RPMI7951 (cell line): ENCODE results near the gene ZDHHC19. TPM values are rescaled to one million over a fixed set of nuclear protein-coding genes. Genes with fewer than 3 reads are reported as not detected.

Experiments used
- total RNA-seq: library from RNA; depleted of rRNA; stranded (reverse); fragments of >200 nt; shearing (Covaris generic); gene quantifications from 2 replicates; pipeline ENCODE4 v1.2.3, GENCODE V29; 2014; rRNA removed

Gene ZDHHC19
- total RNA-seq, 1 experiment from 2014 or later: not detected

Other genes with a start within 250 kb of the ZDHHC19 start
- gene TFRC, start 129.3 kb downstream of the ZDHHC19 start, total RNA-seq: 147 and 169 TPM in 2 replicates
- not detected in 2 replicates for gene SLC51A, start 5.1 kb upstream of the ZDHHC19 start, total RNA-seq
- 64.6 and 81.6 TPM in 2 replicates for gene PCYT1A, start 76.3 kb upstream of the ZDHHC19 start, total RNA-seq
- gene DYNLT2B, start 106.8 kb upstream of the ZDHHC19 start, total RNA-seq: 34.6 and 37.2 TPM in 2 replicates
- 3.9 and 4.6 TPM in 2 replicates for gene TM4SF19, start 127.0 kb upstream of the ZDHHC19 start, total RNA-seq
- 10.8 and 12.3 TPM in 2 replicates for gene UBXN7, start 221.0 kb upstream of the ZDHHC19 start, total RNA-seq